OCI-LY1 (cell line): Measurements from ENCODE around the gene RXFP4.
A peak's percentile ranks its signal among the peaks of the same experiment; 100 is the strongest.

Experiments used
- H2AFZ ChIP-seq: fragments of 200-600 bp; sonication (generic), shearing (Covaris generic); 2 replicates; pipeline ENCODE4 v1.6.0; 2014; ENCODE audit warnings: antibody characterized with exemption, mild to moderate bottlenecking, low read length
- H3F3A ChIP-seq: fragments of 200-600 bp; sonication (generic), shearing (Covaris generic); 2 replicates; pipeline ENCODE4 v1.6.0; 2014; ENCODE audit warnings: mild to moderate bottlenecking, antibody characterized with exemption, low read length, moderate library complexity; ENCODE audit not compliant: insufficient read depth
- H3K27ac ChIP-seq: fragments of 200-600 bp; sonication (generic); 2 replicates; pipeline ENCODE4 v1.5.1; 2014; ENCODE audit warnings: low read length, mixed run types, mild to moderate bottlenecking, low read depth; ENCODE audit not compliant: poor library complexity, severe bottlenecking
- H3K27me3 ChIP-seq: fragments of 200-600 bp; sonication (generic); 2 replicates; pipeline ENCODE4 v1.6.0; 2014; ENCODE audit warnings: antibody characterized with exemption, mild to moderate bottlenecking, low read length, moderate library complexity; ENCODE audit not compliant: insufficient read depth
- H3K36me3 ChIP-seq: fragments of 200-600 bp; sonication (generic); 2 replicates; pipeline ENCODE4 v1.6.1; 2014; ENCODE audit warnings: mild to moderate bottlenecking, antibody characterized with exemption, low read length, moderate library complexity, mixed read lengths; ENCODE audit not compliant: insufficient read depth
- H3K4me1 ChIP-seq: fragments of 200-600 bp; sonication (generic); 2 replicates; pipeline ENCODE4 v1.5.1; 2014; ENCODE audit warnings: mild to moderate bottlenecking, low read length, moderate library complexity; ENCODE audit not compliant: insufficient read depth, severe bottlenecking
- H3K4me2 ChIP-seq: fragments of 200-600 bp; sonication (generic), shearing (Covaris generic); 2 replicates; pipeline ENCODE4 v1.6.1; 2014; ENCODE audit warnings: low read length
- H3K4me3 ChIP-seq: fragments of 200-600 bp; sonication (generic); 2 replicates; pipeline ENCODE4 v1.5.1; 2014; ENCODE audit warnings: low read length, low read depth, mild to moderate bottlenecking, mixed read lengths; ENCODE audit not compliant: poor library complexity, severe bottlenecking
- H3K79me2 ChIP-seq: fragments of 200-600 bp; shearing (Covaris generic); 2 replicates; pipeline ENCODE4 v1.6.1; 2016; ENCODE audit warnings: mixed run types, low read length, mixed read lengths; ENCODE audit not compliant: insufficient read depth
- H3K9ac ChIP-seq: fragments of 200-600 bp; sonication (generic), shearing (Covaris generic); 2 replicates; pipeline ENCODE4 v1.6.1; 2014; ENCODE audit warnings: mild to moderate bottlenecking, low read length, mixed read lengths
- H3K9me2 ChIP-seq: fragments of 200-600 bp; sonication (generic), shearing (Covaris generic); 2 replicates; pipeline ENCODE4 v1.6.1; 2014; ENCODE audit warnings: low read depth, mild to moderate bottlenecking, low read length, mixed read lengths
- H3K9me3 ChIP-seq: fragments of 200-600 bp; shearing (Covaris generic); 2 replicates; pipeline ENCODE4 v1.6.1; 2014; ENCODE audit warnings: low read length, mixed read lengths
- H4K20me1 ChIP-seq: fragments of 200-600 bp; sonication (generic), shearing (Covaris generic); 2 replicates; pipeline ENCODE4 v1.6.0; 2016; ENCODE audit warnings: mild to moderate bottlenecking, low read length; ENCODE audit not compliant: insufficient read depth
- CTCF ChIP-seq: fragments of 200-600 bp; sonication (generic), shearing (Covaris generic); IDR thresholded peaks from 2 replicates; pipeline ENCODE4 v1.5.1; 2017; ENCODE audit warnings: mild to moderate bottlenecking, antibody characterized with exemption, low read length, moderate library complexity, mixed read lengths
- EZH2 ChIP-seq: fragments of 200-600 bp; sonication (generic), shearing (Covaris generic); IDR thresholded peaks from 2 replicates; pipeline ENCODE4 v1.8.0; 2017; ENCODE audit warnings: borderline replicate concordance, mixed run types, mild to moderate bottlenecking, antibody characterized with exemption, low read length, moderate library complexity, mixed read lengths

The RXFP4 gene

DNA sequence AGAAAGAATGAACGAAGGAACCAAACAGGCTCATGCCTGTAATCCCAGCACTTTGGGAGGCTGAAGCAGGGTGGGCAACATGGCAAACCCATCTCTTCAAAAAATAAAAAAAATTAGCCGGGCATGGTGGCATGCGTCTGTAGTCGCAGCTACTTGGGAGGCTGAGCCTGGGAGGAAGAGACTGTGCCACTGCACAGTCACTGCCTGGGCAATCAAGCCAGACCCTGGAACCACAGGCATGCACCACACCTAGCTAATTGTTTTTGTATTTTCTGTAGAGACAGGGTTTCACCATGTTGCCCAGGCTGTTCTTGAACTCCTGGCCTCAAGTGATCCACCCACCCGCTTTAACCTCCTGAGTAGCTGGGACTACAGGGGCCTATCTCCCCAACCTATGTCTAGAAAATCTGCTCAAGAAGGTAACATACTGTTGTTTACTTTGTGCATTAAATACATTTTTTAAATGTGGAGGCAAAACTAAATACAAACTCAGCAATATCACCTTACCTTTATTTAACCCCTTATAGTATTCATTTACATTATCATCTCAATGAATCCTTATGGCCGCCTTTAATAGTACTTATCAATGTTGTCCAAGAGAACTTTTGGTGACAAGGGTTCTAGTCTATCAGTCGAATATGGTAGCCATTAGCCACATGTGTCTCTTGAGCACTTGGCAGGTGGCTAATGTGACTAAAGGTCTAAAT is 10.0 kb upstream of the RXFP4 start:
- H3K36me3 ChIP-seq: peaks cover 75% of the 10 kb centered on the region
- H3K27ac ChIP-seq: no peak overlapping the region
- no peaks in the 10 kb centered on the region for H3K9me2 ChIP-seq
- H3K9ac ChIP-seq: peak overlapping the region; percentile 95; the same call in 1 of the 2 replicates
- H3F3A ChIP-seq: peaks cover 5% of the 10 kb centered on the region; the same call in 1 of the 2 replicates
- peaks cover 41% of the 10 kb centered on the region for H3K4me1 ChIP-seq
- peaks cover 34% of the 10 kb centered on the region for H3K79me2 ChIP-seq
- no peak overlapping the region for H2AFZ ChIP-seq
- peak overlapping the region; percentile 90 for H3K4me3 ChIP-seq
- TF ChIP-seq CTCF: no peak
- no peak for TF ChIP-seq EZH2
- H4K20me1 ChIP-seq: no peaks in the 10 kb centered on the region
- H3K4me2 ChIP-seq: peak overlapping the region; percentile 76
- no peaks in the 10 kb centered on the region for H3K27me3 ChIP-seq
- no peaks in the 10 kb centered on the region for H3K9me3 ChIP-seq

DNA sequence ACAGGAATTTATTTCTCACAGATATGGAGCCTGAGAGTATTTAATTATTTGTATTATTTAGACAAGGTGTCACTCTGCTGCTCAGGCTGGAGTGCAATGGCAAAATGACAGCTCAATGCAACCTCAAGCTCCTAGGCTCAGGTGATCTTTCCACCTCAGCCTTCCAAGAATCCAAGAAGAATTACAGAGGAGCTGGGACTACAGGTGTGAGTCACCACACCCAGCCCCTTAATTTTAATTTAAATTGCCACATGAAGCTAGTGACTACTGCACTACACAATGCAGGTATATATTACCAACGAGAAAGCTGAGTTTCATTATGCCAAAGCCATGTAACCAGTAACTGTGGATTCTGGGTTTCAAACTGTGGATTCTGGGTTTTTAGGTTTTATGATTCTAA is 9.4 kb upstream of the RXFP4 start:
- H3K79me2 ChIP-seq: peaks cover 34% of the 10 kb centered on the region
- peaks cover 41% of the 10 kb centered on the region for H3K4me1 ChIP-seq
- no peak for TF ChIP-seq CTCF
- no peak for TF ChIP-seq EZH2
- H3K9me3 ChIP-seq: no peaks in the 10 kb centered on the region
- H3K4me2 ChIP-seq: peak overlapping the region; percentile 76
- H2AFZ ChIP-seq: no peak overlapping the region
- no peaks in the 10 kb centered on the region for H3K27me3 ChIP-seq
- no peak overlapping the region for H3K27ac ChIP-seq
- H4K20me1 ChIP-seq: no peaks in the 10 kb centered on the region
- no peaks in the 10 kb centered on the region for H3K9me2 ChIP-seq
- H3K9ac ChIP-seq: peak overlapping the region; percentile 95
- H3K36me3 ChIP-seq: peaks cover 69% of the 10 kb centered on the region
- peaks cover 5% of the 10 kb centered on the region; the same call in 1 of the 2 replicates for H3F3A ChIP-seq
- H3K4me3 ChIP-seq: peak overlapping the region; percentile 90

DNA sequence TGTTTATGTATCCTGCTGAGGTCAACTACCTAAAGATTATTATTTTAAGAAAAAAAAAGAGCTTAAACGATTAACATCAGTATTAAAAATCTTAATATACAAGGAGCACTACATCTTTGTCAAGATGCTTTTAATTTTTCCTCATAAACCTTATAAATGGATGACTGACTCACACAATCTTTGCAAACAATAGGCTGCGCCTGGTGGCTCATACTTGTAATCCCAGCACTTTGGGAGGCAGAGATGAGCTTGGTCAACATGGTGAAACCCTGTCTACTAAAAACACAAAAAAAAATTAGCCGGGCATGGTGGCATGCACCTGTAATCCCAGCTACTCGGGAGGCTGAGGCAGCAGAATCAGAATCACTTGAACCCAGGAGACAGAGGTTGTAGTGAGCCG is 9.0 kb upstream of the RXFP4 start:
- TF ChIP-seq CTCF: no peak
- TF ChIP-seq EZH2: no peak
- H3K36me3 ChIP-seq: peaks cover 65% of the 10 kb centered on the region
- no peaks in the 10 kb centered on the region for H3K27me3 ChIP-seq
- no peak overlapping the region for H3K27ac ChIP-seq
- H3K4me3 ChIP-seq: peak overlapping the region; percentile 90
- peak overlapping the region; percentile 76 for H3K4me2 ChIP-seq
- no peak overlapping the region for H2AFZ ChIP-seq
- H3K4me1 ChIP-seq: peaks cover 41% of the 10 kb centered on the region
- H3K9ac ChIP-seq: peak overlapping the region; percentile 95
- no peaks in the 10 kb centered on the region for H3K9me3 ChIP-seq
- no peaks in the 10 kb centered on the region for H3K9me2 ChIP-seq
- H3K79me2 ChIP-seq: peaks cover 34% of the 10 kb centered on the region
- H3F3A ChIP-seq: peaks cover 5% of the 10 kb centered on the region; the same call in 1 of the 2 replicates
- no peaks in the 10 kb centered on the region for H4K20me1 ChIP-seq
